Measurements from ENCODE around the gene CARD11. TPM values are rescaled to one million over a fixed set of nuclear protein-coding genes. Genes with fewer than 3 reads are reported as not detected.

CARD11 gene
- total RNA-seq, 1 donor from 2014 or later, result 9.3 TPM

- TF ChIP-seq CTCF (IDR thresholded peaks at IDR 0.05; ENCODE audit: unreplicated experiment), result no peak
- no peaks in the 10 kb centered on the region for H3K4me1 Mint-ChIP-seq
- no peak overlapping the region for H3K4me3 Mint-ChIP-seq
- DNase-seq (ENCODE audit: low spot score in 2 of 2, unreplicated experiment in 2 of 2), result no peak
- no peaks in the 10 kb centered on the region for H3K36me3 Mint-ChIP-seq
- H3K9me3 Mint-ChIP-seq, result peaks cover 17% of the 10 kb centered on the region
- peaks cover 5% of the 10 kb centered on the region for H3K27me3 Mint-ChIP-seq (ENCODE audit: low read depth)
- no peak overlapping the region for H3K27ac Mint-ChIP-seq
Measured at GRCh38 chr7:3069771-3070449, 26.2 kb upstream of the CARD11 start.

GRCh38 chr7:3068530-3068929 lies 24.9 kb upstream of the CARD11 start:
- Mint-ChIP-seq H3K4me3 (no peak overlapping the region), H3K27me3 (ENCODE audit: low read depth) (peaks cover 5% of the 10 kb centered on the region), H3K36me3 (no peaks in the 10 kb centered on the region), H3K4me1 (no peaks in the 10 kb centered on the region), H3K9me3 (peaks cover 17% of the 10 kb centered on the region), H3K27ac (no peak overlapping the region)
- no peak for TF ChIP-seq CTCF (IDR thresholded peaks at IDR 0.05; ENCODE audit: unreplicated experiment)
- no peak for DNase-seq (ENCODE audit: low spot score in 2 of 2, unreplicated experiment in 2 of 2)

- no peak overlapping the region for H3K4me3 Mint-ChIP-seq
- H3K9me3 Mint-ChIP-seq, result peaks cover 17% of the 10 kb centered on the region
Measured at GRCh38 chr7:3067606-3068380, 24.1 kb upstream of the CARD11 start.

GRCh38 chr7:3067193-3067592 lies 23.5 kb upstream of the CARD11 start:
- H3K36me3 Mint-ChIP-seq, result no peaks in the 10 kb centered on the region
- peaks cover 5% of the 10 kb centered on the region for H3K27me3 Mint-ChIP-seq (ENCODE audit: low read depth)
- TF ChIP-seq CTCF (IDR thresholded peaks at IDR 0.05; ENCODE audit: unreplicated experiment), result no peak
- DNase-seq (ENCODE audit: low spot score in 2 of 2, unreplicated experiment in 2 of 2), result no peak
- H3K9me3 Mint-ChIP-seq, result peaks cover 17% of the 10 kb centered on the region
- H3K4me1 Mint-ChIP-seq, result no peaks in the 10 kb centered on the region
- H3K27ac Mint-ChIP-seq, result no peak overlapping the region
- no peak overlapping the region for H3K4me3 Mint-ChIP-seq

More at GRCh38 chr7:3067606-3068380, 24.1 kb upstream of the CARD11 start:
- TF ChIP-seq CTCF (IDR thresholded peaks at IDR 0.05; ENCODE audit: unreplicated experiment), result no peak
- Mint-ChIP-seq H3K36me3 (no peaks in the 10 kb centered on the region), H3K27me3 (ENCODE audit: low read depth) (peaks cover 7% of the 10 kb centered on the region), H3K27ac (no peak overlapping the region), H3K4me1 (no peaks in the 10 kb centered on the region)
- no peak for DNase-seq (ENCODE audit: low spot score in 2 of 2, unreplicated experiment in 2 of 2)

- Mint-ChIP-seq H3K27me3 (ENCODE audit: low read depth) (peaks cover 5% of the 10 kb centered on the region), H3K9me3 (peaks cover 21% of the 10 kb centered on the region), H3K36me3 (no peaks in the 10 kb centered on the region), H3K4me1 (no peaks in the 10 kb centered on the region), H3K4me3 (no peak overlapping the region), H3K27ac (no peak overlapping the region)
- no peak for DNase-seq (ENCODE audit: low spot score in 2 of 2, unreplicated experiment in 2 of 2)
- TF ChIP-seq CTCF (IDR thresholded peaks at IDR 0.05; ENCODE audit: unreplicated experiment), result no peak
Measured at GRCh38 chr7:3066506-3066905, 22.8 kb upstream of the CARD11 start.
